Keratinocyte (primary cell): ENCODE data around the gene GRIK4. TPM values are rescaled to one million over a fixed set of nuclear protein-coding genes. Genes with fewer than 3 reads are reported as not detected.

Experiments
- DNase-seq: peaks from one replicate; pipeline ENCODE4 v3.0.0-alpha.2; 2011; ENCODE audit warnings: low read depth, missing footprints, low spot score
- FAIRE-seq: peaks from 2 replicates; lab custom pipeline; 2011; peaks lifted over from hg19 to GRCh38; lab: Jason Lieb, UNC
- H2AFZ ChIP-seq: 2 replicates; pipeline ENCODE4 v1.6.0; 2012; ENCODE audit warnings: low read length, control low read depth, inconsistent platforms; ENCODE audit not compliant: control insufficient read depth
- H3K27ac ChIP-seq: 2 replicates; pipeline ENCODE4 v1.5.1; 2011; ENCODE audit warnings: low read length; ENCODE audit not compliant: control insufficient read depth, insufficient read depth
- H3K27me3 ChIP-seq: 3 replicates; pipeline ENCODE4 v1.6.0; 2011; ENCODE audit warnings: low read length; ENCODE audit not compliant: control insufficient read depth, insufficient read depth; ENCODE audit errors: extremely low read depth
- H3K36me3 ChIP-seq, 2 experiments: 2 replicates in 1 of 2; 3 replicates in 1 of 2; pipeline ENCODE4 v1.5.1; 2011; ENCODE audit warnings: low read length in 2 of 2, mild to moderate bottlenecking in 1 of 2; ENCODE audit not compliant: control insufficient read depth in 2 of 2, insufficient read depth in 2 of 2; ENCODE audit errors: extremely low read depth in 1 of 2
- H3K4me1 ChIP-seq: 3 replicates; pipeline ENCODE4 v1.5.1; 2011; ENCODE audit warnings: low read length; ENCODE audit not compliant: control insufficient read depth, insufficient read depth; ENCODE audit errors: extremely low read depth
- H3K4me2 ChIP-seq: 3 replicates; pipeline ENCODE4 v1.6.0; 2011; ENCODE audit warnings: low read depth, low read length; ENCODE audit not compliant: control insufficient read depth, insufficient read depth; ENCODE audit errors: extremely low read depth
- H3K4me3 ChIP-seq, 3 experiments: fragments of 200-600 bp in 1 of 3; sonication (generic) in 1 of 3; 2 replicates in 2 of 3; 3 replicates in 1 of 3; pipeline ENCODE4 v1.5.1; 2011 to 2016; ENCODE audit warnings: low read length in 3 of 3, mild to moderate bottlenecking in 3 of 3, control low read depth in 2 of 3, inconsistent platforms in 1 of 3, low read depth in 1 of 3, mixed read lengths in 1 of 3, mixed run types in 1 of 3, moderate library complexity in 1 of 3; ENCODE audit not compliant: control insufficient read depth in 2 of 3, insufficient read depth in 2 of 3; ENCODE audit errors: extremely low read depth in 1 of 3
- H3K79me2 ChIP-seq: 2 replicates; pipeline ENCODE4 v1.6.0; 2012; ENCODE audit warnings: low read length; ENCODE audit not compliant: control insufficient read depth, insufficient read depth
- H3K9ac ChIP-seq: 3 replicates; pipeline ENCODE4 v1.6.0; 2011; ENCODE audit warnings: low read length; ENCODE audit not compliant: control insufficient read depth, insufficient read depth; ENCODE audit errors: extremely low read depth
- H3K9me1 ChIP-seq: 3 replicates; pipeline ENCODE4 v1.6.0; 2011; ENCODE audit warnings: low read length; ENCODE audit not compliant: control insufficient read depth, insufficient read depth; ENCODE audit errors: extremely low read depth
- H3K9me3 ChIP-seq: 2 replicates; pipeline ENCODE4 v1.5.1; 2012; ENCODE audit warnings: low read depth, low read length; ENCODE audit not compliant: control insufficient read depth
- H4K20me1 ChIP-seq: 3 replicates; pipeline ENCODE4 v1.6.0; 2011; ENCODE audit warnings: low read length; ENCODE audit not compliant: control insufficient read depth, insufficient read depth; ENCODE audit errors: extremely low read depth
- CTCF ChIP-seq, 3 experiments: IDR thresholded peaks in 1 of 3; conservative IDR thresholded peaks in 1 of 3; optimal IDR thresholded peaks in 1 of 3; 2 replicates in 2 of 3; 3 replicates in 1 of 3; pipeline versions ENCODE3 to v1.5.1; 2011; ENCODE audit warnings: low read length in 3 of 3, mild to moderate bottlenecking in 3 of 3, moderate library complexity in 2 of 3, control low read depth in 1 of 3, inconsistent platforms in 1 of 3; ENCODE audit not compliant: insufficient read depth in 2 of 3; ENCODE audit errors: extremely low read depth in 1 of 3
- EZH2 ChIP-seq: IDR thresholded peaks from one replicate; pipeline ENCODE4 v1.6.1; 2012; ENCODE audit warnings: inconsistent platforms, mild to moderate bottlenecking, low read length, moderate library complexity
- dilution Hi-C: fragments of 300-500 bp; cut with MboI; formaldehyde crosslinking; loops from one replicate; pipeline ENCODE4 v1.7.0; 2020; ENCODE audit warnings: low sequenced_read_pairs; ENCODE audit not compliant: extremely low pct_ligation_motif_present
- polyA plus RNA-seq, 5 experiments: library from polyadenylated mRNA; depleted of rRNA in 3 of 5; stranded (reverse) in 3 of 5; stranded (forward) in 1 of 5; unstranded in 1 of 5; fragments of >200 nt; gene quantifications; 1 replicate in 1 of 5; 2 replicates in 3 of 5; 3 replicates in 1 of 5; pipeline versions ENCODE4 v1.2.1 to v1.2.3, GENCODE V29; 2011 to 2012; ENCODE audit warnings: missing spikeins in 2 of 5, low read depth in 1 of 5, low replicate concordance in 1 of 5

GRIK4 gene
- polyA plus RNA-seq, 1 donor (not counting 4 experiments of a cell fraction or from before 2014, with no cell fraction given): not detected

- DNase-seq (no peak), FAIRE-seq (no peak)
- Histone ChIP-seq H4K20me1 (no peaks in the 10 kb centered on the region), H3K36me3 (peaks cover 8 to 16% of the 10 kb centered on the region in 2 experiments), H3K4me1 (peaks cover 7% of the 10 kb centered on the region), H2AFZ (no peak overlapping the region), H3K4me2 (no peak overlapping the region), H3K79me2 (no peaks in the 10 kb centered on the region), H3K9me1 (no peaks in the 10 kb centered on the region), H3K9ac (no peak overlapping the region), H3K4me3 (no peak overlapping the region), H3K9me3 (no peaks in the 10 kb centered on the region), H3K27me3 (no peaks in the 10 kb centered on the region), H3K27ac (no peak overlapping the region)
- TF ChIP-seq CTCF (optimal IDR thresholded peaks at IDR 0.05 in 1 of 3, IDR thresholded peaks at IDR 0.05 in 1 of 3, conservative IDR thresholded peaks at IDR 0.05 in 1 of 3; ENCODE audit: extremely low read depth in 1 of 3, insufficient read depth in 2 of 3, low read length in 3 of 3) (no peak), EZH2 (no peak)
- dilution Hi-C loops: no loop called here
These were observed 38.0 kb upstream of the GRIK4 start for GRCh38 chr11:120473503-120473902.

GRCh38 chr11:120482149-120482548, 29.4 kb upstream of the GRIK4 start:
- H3K9me3 ChIP-seq: no peaks in the 10 kb centered on the region
- H3K27ac ChIP-seq: no peak overlapping the region
- H3K36me3 ChIP-seq: peaks cover 11 to 22% of the 10 kb centered on the region in 2 experiments
- FAIRE-seq (no peak), DNase-seq (no peak)
- H3K4me3 ChIP-seq: no peak overlapping the region
- no peaks in the 10 kb centered on the region for H3K4me1 ChIP-seq
- no peak overlapping the region for H3K4me2 ChIP-seq
- H4K20me1 ChIP-seq: no peaks in the 10 kb centered on the region
- no peak overlapping the region for H2AFZ ChIP-seq
- H3K9me1 ChIP-seq: no peaks in the 10 kb centered on the region
- no peak overlapping the region for H3K9ac ChIP-seq
- H3K79me2 ChIP-seq: no peaks in the 10 kb centered on the region
- H3K27me3 ChIP-seq: no peaks in the 10 kb centered on the region
- no peak for TF ChIP-seq EZH2
- TF ChIP-seq CTCF (optimal IDR thresholded peaks at IDR 0.05 in 1 of 3, IDR thresholded peaks at IDR 0.05 in 1 of 3, conservative IDR thresholded peaks at IDR 0.05 in 1 of 3; ENCODE audit: extremely low read depth in 1 of 3, insufficient read depth in 2 of 3, low read length in 3 of 3): no peak
- dilution Hi-C loops: no loop called here
